PC-3 (cell line): ENCODE data around the gene MYLK4.

Source experiments
- EZH2 ChIP-seq: fragments of 300-600 bp; sonication (generic); IDR thresholded peaks from one replicate; pipeline ENCODE4 v1.6.1; 2017; ENCODE audit warnings: antibody characterized with exemption, mild to moderate bottlenecking, low read length; ENCODE audit not compliant: unreplicated experiment
- EZH2phosphoT487 ChIP-seq: fragments of 300-600 bp; sonication (generic); IDR thresholded peaks from 2 replicates; pipeline ENCODE4 v1.6.1; 2018; ENCODE audit warnings: mild to moderate bottlenecking, antibody characterized with exemption, low read length, borderline replicate concordance
- TF ChIP-seq, protein P1 (sequence below): fragments of 300-600 bp; sonication (generic); conservative IDR thresholded peaks from 2 replicates; pipeline ENCODE4 v1.5.1; 2017; ENCODE audit warnings: antibody characterized with exemption, low read depth, mild to moderate bottlenecking, low read length

DNA sequence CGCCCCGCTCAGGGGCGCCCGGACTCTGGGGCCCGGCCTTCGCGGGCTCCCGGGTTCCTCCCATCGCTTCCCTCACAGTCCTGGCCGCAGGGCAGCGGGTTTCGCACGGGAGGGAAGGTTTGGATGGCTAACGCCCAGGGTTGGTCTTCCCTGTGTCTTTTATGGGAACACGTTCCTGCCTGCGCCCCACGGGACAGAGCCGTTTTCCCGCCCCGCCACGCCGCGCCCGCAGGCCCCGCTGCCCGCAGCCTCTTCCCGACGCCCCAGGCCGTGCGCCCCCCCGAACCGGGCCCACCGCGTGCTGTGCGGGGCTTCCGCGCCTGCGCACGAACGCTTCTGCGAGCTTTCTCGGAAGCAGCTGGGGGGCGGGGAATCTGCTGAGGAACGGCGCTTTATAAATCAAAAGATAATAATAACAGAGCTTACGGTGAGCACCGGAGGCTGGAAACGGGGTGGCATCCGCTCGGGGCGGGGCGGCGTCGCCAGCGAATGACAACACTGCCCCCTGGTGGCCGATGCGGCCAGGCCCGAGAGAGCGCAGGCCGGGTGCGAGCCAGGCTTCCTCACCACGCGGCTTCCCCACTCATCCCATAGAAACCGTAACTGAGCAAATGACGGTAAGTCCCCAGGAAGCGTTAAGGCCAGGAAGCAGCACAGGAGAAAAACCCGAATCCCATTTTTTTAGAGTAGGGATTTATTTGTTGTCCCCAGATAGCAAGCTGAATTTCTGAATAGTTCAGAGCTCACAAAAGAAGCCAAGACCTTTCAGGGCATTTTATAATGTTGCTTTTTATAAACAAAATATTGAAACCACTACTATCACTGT, 116.4 kb downstream of the MYLK4 start:
- TF ChIP-seq, protein P1, sequence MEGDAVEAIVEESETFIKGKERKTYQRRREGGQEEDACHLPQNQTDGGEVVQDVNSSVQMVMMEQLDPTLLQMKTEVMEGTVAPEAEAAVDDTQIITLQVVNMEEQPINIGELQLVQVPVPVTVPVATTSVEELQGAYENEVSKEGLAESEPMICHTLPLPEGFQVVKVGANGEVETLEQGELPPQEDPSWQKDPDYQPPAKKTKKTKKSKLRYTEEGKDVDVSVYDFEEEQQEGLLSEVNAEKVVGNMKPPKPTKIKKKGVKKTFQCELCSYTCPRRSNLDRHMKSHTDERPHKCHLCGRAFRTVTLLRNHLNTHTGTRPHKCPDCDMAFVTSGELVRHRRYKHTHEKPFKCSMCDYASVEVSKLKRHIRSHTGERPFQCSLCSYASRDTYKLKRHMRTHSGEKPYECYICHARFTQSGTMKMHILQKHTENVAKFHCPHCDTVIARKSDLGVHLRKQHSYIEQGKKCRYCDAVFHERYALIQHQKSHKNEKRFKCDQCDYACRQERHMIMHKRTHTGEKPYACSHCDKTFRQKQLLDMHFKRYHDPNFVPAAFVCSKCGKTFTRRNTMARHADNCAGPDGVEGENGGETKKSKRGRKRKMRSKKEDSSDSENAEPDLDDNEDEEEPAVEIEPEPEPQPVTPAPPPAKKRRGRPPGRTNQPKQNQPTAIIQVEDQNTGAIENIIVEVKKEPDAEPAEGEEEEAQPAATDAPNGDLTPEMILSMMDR: peak; percentile 94
- TF ChIP-seq EZH2 (no peak), EZH2phosphoT487 (no peak)
